Peyer's patch (tissue), 4 donors: ENCODE data around the gene PMPCA.

Experiments
- POLR2A ChIP-seq, 2 donors: fragments of 450-650 bp; IDR thresholded peaks; one replicate each; pipeline ENCODE4 v1.5.1; 2017; ENCODE audit warnings: antibody characterized with exemption in 2 of 2, mild to moderate bottlenecking in 2 of 2, moderate library complexity in 2 of 2
- TF ChIP-seq, protein P1 (sequence below), 6 experiments: fragments of 450-650 bp in 4 of 6; fragments of 200-600 bp in 2 of 6; sonication (generic) in 1 of 6; IDR thresholded peaks; one replicate each; pipeline ENCODE4 v1.5.1; 2017 to 2019; ENCODE audit warnings: antibody characterized with exemption in 6 of 6, mild to moderate bottlenecking in 3 of 6, moderate library complexity in 1 of 6

GRCh38 chr9:136397643-136398042, 12.8 kb upstream of the PMPCA start:
- TF ChIP-seq, protein P1, sequence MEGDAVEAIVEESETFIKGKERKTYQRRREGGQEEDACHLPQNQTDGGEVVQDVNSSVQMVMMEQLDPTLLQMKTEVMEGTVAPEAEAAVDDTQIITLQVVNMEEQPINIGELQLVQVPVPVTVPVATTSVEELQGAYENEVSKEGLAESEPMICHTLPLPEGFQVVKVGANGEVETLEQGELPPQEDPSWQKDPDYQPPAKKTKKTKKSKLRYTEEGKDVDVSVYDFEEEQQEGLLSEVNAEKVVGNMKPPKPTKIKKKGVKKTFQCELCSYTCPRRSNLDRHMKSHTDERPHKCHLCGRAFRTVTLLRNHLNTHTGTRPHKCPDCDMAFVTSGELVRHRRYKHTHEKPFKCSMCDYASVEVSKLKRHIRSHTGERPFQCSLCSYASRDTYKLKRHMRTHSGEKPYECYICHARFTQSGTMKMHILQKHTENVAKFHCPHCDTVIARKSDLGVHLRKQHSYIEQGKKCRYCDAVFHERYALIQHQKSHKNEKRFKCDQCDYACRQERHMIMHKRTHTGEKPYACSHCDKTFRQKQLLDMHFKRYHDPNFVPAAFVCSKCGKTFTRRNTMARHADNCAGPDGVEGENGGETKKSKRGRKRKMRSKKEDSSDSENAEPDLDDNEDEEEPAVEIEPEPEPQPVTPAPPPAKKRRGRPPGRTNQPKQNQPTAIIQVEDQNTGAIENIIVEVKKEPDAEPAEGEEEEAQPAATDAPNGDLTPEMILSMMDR (IDR thresholded peaks at IDR 0.05), result no peak
- TF ChIP-seq POLR2A (IDR thresholded peaks at IDR 0.05), result no peak
